ENCODE results near the gene CTAGE4.
"Not testable (repeated sequence)": the region's sequence is repeated elsewhere in the genome, so short reads cannot be mapped to it uniquely, and the experiment has no call there.

DNA sequence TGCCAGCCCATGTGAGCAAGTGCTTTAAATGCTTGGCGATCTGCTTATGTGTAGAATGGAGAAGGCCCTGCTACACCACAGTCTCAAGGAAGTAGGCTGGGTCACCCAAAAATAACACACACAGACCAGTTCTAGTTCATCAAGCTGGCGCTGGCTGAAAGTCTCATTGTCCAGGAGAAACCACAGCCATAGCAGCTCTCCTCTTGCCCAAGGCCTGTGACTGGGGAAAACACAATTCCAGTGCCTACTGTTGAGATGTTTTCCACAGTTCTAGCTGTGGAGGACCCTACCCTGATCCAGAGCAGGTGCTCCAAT, 4.1 kb upstream of the CTAGE4 start:
- TF ChIP-seq, protein P1, sequence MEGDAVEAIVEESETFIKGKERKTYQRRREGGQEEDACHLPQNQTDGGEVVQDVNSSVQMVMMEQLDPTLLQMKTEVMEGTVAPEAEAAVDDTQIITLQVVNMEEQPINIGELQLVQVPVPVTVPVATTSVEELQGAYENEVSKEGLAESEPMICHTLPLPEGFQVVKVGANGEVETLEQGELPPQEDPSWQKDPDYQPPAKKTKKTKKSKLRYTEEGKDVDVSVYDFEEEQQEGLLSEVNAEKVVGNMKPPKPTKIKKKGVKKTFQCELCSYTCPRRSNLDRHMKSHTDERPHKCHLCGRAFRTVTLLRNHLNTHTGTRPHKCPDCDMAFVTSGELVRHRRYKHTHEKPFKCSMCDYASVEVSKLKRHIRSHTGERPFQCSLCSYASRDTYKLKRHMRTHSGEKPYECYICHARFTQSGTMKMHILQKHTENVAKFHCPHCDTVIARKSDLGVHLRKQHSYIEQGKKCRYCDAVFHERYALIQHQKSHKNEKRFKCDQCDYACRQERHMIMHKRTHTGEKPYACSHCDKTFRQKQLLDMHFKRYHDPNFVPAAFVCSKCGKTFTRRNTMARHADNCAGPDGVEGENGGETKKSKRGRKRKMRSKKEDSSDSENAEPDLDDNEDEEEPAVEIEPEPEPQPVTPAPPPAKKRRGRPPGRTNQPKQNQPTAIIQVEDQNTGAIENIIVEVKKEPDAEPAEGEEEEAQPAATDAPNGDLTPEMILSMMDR (IDR thresholded peaks at IDR 0.05; ENCODE audit: poor library complexity): not testable (repeated sequence)
- TF ChIP-seq EZH2 (IDR thresholded peaks at IDR 0.05; ENCODE audit: borderline replicate concordance); EZH2phosphoT487 (IDR thresholded peaks at IDR 0.05; ENCODE audit: low read depth, severe bottlenecking, unreplicated experiment): not testable (repeated sequence)
